Stimulated activated CD8-positive, alpha-beta memory T cell treated with anti-CD3 and anti-CD28 coated beads, Interleukin-2, amount 100 ng/mL, for 48 hours (primary cell): ENCODE measurements around the gene PDIA5.

Source experiments
- DNase-seq, 2 donors: peaks; one replicate each; pipeline ENCODE4 v3.0.0-alpha.2; 2020; ENCODE audit warnings: low read depth in 2 of 2

PDIA5 gene

GRCh38 chr3:123071146-123071545 is 4.3 kb downstream of the PDIA5 start:
- no peak for DNase-seq

GRCh38 chr3:123071581-123071980 is 4.8 kb downstream of the PDIA5 start:
- no peak for DNase-seq

- no peak for DNase-seq
These were observed 5.3 kb downstream of the PDIA5 start for GRCh38 chr3:123072152-123072551.

GRCh38 chr3:123072564-123072963 is 5.7 kb downstream of the PDIA5 start:
- no peak for DNase-seq

GRCh38 chr3:123075359-123075758 is 8.5 kb downstream of the PDIA5 start:
- no peak for DNase-seq

GRCh38 chr3:123076112-123076495 is 9.3 kb downstream of the PDIA5 start:
- no peak for DNase-seq

GRCh38 chr3:123076496-123077418 is 9.9 kb downstream of the PDIA5 start:
- DNase-seq = no peak

- no peak for DNase-seq
These were observed 11.3 kb downstream of the PDIA5 start for GRCh38 chr3:123078101-123078500.

- DNase-seq = no peak
These were observed 14.2 kb downstream of the PDIA5 start for GRCh38 chr3:123080864-123081562.

GRCh38 chr3:123081718-123082369 is 15.0 kb downstream of the PDIA5 start:
- DNase-seq = no peak

GRCh38 chr3:123082370-123083065 is 15.7 kb downstream of the PDIA5 start:
- DNase-seq = no peak

GRCh38 chr3:123083383-123084124 is 16.7 kb downstream of the PDIA5 start:
- DNase-seq = no peak

GRCh38 chr3:123084192-123084591 is 17.4 kb downstream of the PDIA5 start:
- DNase-seq = no peak

- no peak for DNase-seq
These were observed 18.0 kb downstream of the PDIA5 start for GRCh38 chr3:123084738-123085237.

- no peak for DNase-seq
These were observed 18.6 kb downstream of the PDIA5 start for GRCh38 chr3:123085293-123085931.

GRCh38 chr3:123085932-123086627 is 19.3 kb downstream of the PDIA5 start:
- no peak for DNase-seq

GRCh38 chr3:123088387-123088786 is 21.6 kb downstream of the PDIA5 start:
- DNase-seq = no peak

GRCh38 chr3:123089611-123090331 is 22.9 kb downstream of the PDIA5 start:
- no peak for DNase-seq
